Central memory CD8-positive, alpha-beta T cell (primary cell): ENCODE results near the gene FAM124A.
"Not testable (repeated sequence)": the region's sequence is repeated elsewhere in the genome, so short reads cannot be mapped to it uniquely, and the experiment has no call there.

Experiments
- ATAC-seq: fragments of 150-1000 bp; cut with Tn5 transposase; replicated peaks from 2 replicates; pipeline ENCODE4 v1.10.0; 2022; ENCODE audit warnings: mild to moderate bottlenecking, moderate FRiP score, moderate number of reproducible peaks; ENCODE audit not compliant: poor library complexity, severe bottlenecking; ENCODE audit errors: extremely low read depth
- DNase-seq, 2 donors: peaks; one replicate each; pipeline ENCODE4 v3.0.0; 2021; ENCODE audit warnings: low spot score in 2 of 2
- H3K27ac Mint-ChIP-seq: one replicate; pipeline ENCODE4 v1.8.0; 2022; ENCODE audit warnings: low read depth, mild to moderate bottlenecking, moderate library complexity, mixed read lengths
- H3K27me3 Mint-ChIP-seq: one replicate; pipeline ENCODE4 v1.8.0; 2022; ENCODE audit warnings: mixed read lengths
- H3K36me3 Mint-ChIP-seq: one replicate; pipeline ENCODE4 v1.8.0; 2022; ENCODE audit warnings: mild to moderate bottlenecking, moderate library complexity, mixed read lengths; ENCODE audit not compliant: insufficient read depth
- H3K4me1 Mint-ChIP-seq: one replicate; pipeline ENCODE4 v1.8.0; 2022; ENCODE audit warnings: mixed read lengths
- H3K4me3 Mint-ChIP-seq: one replicate; pipeline ENCODE4 v1.8.0; 2022; ENCODE audit warnings: mild to moderate bottlenecking, moderate library complexity, mixed read lengths
- H3K9me3 Mint-ChIP-seq: one replicate; pipeline ENCODE4 v1.8.0; 2022; ENCODE audit warnings: mixed read lengths

The FAM124A gene

DNA sequence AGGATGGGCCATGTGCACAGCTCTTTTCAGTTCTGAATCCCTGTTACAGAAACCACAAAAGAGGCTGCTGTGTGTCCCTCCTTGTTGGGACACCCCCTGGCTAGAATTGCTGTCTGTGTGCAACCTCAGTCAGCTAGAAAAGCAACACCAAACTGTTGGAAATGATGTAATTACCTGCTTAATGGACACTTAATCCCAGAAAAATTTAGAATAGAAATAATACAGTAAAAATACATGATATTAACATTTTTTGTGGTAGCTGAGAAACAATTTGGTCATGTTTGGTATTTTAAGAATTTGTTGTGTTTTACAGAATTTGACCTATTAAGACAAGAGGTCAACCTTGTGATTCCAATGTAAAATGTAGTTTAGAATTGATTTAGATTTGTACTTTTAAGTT is 46.8 kb downstream of the FAM124A start:
- H3K36me3 Mint-ChIP-seq = no peaks in the 10 kb centered on the region
- H3K27me3 Mint-ChIP-seq = peaks cover 22% of the 10 kb centered on the region
- ATAC-seq (no peak), DNase-seq (no peak)
- no peaks in the 10 kb centered on the region for H3K4me1 Mint-ChIP-seq
- H3K9me3 Mint-ChIP-seq = no peaks in the 10 kb centered on the region
- no peak overlapping the region for H3K4me3 Mint-ChIP-seq
- H3K27ac Mint-ChIP-seq = no peak overlapping the region

DNA sequence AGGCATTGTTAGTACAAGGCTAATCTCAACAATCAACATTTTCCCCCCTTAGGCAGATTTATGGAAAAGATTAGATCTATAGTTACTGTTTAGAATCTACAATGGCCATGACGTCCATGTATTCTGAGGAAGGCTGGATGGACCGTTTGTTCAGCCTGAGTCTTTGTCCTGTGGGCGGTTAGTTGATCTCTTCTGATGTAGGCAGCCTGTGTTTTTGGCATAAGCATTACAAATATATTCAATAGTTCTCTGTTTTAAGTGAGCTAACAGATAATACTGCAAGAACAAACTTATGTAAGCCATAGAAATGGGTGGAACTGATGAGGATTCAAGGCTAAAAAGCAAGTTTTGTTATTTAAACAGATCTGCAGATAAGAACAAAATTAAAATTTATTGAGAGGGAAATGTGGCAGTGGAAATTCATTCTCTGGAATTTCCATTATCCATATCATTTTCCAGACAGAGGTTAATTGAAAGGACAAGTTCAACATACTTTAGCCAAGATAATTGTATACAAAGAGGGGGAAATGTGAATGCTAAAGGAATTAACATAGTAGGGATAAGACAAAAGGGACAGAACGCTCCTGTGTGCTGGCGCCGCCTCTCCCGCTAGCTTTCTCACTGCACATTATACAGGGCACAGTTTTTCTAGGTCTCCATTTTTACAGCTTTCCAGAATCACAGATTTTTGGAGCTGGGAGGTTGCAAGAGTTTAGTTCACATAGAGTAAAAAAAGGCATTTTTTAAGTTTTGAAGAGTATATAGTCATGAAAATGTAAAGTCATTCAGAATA is 48.6 kb downstream of the FAM124A start:
- ATAC-seq (no peak), DNase-seq (no peak)
- H3K27me3 Mint-ChIP-seq = peaks cover 15% of the 10 kb centered on the region
- no peaks in the 10 kb centered on the region for H3K36me3 Mint-ChIP-seq
- no peaks in the 10 kb centered on the region for H3K4me1 Mint-ChIP-seq
- H3K9me3 Mint-ChIP-seq = no peaks in the 10 kb centered on the region
- no peak overlapping the region for H3K27ac Mint-ChIP-seq
- H3K4me3 Mint-ChIP-seq = no peak overlapping the region

DNA sequence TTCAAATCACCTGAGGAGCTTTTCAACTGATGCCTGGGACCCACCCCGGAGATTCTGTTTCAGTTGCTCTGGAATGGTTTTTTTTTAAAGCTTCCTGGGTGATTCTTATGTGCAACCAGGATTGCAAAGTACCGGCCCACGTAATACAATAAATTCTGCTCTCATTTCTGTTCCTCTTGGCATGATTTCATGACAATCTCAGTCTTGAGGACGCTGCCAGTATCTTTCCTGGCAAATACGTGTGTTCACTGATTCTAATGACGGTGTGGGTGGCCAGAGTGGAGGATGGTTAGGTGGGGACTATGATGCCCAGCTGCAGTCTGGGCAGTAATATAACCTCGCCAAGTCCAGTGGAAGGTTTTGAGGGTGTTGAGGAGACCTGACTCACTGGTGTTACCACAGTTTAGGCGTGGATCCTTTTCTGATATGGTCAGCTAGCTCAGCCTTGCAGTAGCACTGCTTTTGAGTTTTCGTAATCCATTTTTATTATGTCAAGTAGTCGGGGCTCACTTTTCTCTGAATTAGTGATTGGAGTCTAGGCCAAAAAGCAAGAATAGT is 49.4 kb downstream of the FAM124A start:
- ATAC-seq = no peak
- no peaks in the 10 kb centered on the region for H3K9me3 Mint-ChIP-seq
- H3K36me3 Mint-ChIP-seq = no peaks in the 10 kb centered on the region
- no peak overlapping the region for H3K27ac Mint-ChIP-seq
- no peak for DNase-seq
- H3K4me1 Mint-ChIP-seq = no peaks in the 10 kb centered on the region
- no peak overlapping the region for H3K4me3 Mint-ChIP-seq
- peaks cover 23% of the 10 kb centered on the region for H3K27me3 Mint-ChIP-seq

DNA sequence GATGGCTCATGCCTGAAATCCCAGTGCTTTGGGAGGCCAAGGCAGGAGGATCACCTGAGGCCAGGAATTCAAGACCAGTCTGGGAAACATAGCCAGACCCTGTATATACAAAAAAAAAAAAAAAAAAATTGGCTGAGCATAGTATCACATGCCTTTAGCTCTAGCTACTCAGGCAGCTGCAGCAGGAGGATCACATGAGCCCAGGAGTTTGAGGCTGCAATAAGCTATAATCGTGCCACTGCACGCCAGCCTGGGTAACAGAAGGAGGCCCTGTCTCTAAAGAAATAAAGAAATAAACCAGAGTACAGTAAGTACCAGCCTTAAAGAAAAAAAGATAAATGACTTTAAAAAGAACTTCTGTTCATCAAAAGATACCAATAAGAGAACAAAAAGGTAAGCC is 52.9 kb downstream of the FAM124A start:
- no peaks in the 10 kb centered on the region for H3K36me3 Mint-ChIP-seq
- H3K4me1 Mint-ChIP-seq = no peaks in the 10 kb centered on the region
- peaks cover 33% of the 10 kb centered on the region for H3K27me3 Mint-ChIP-seq
- H3K4me3 Mint-ChIP-seq = no peak overlapping the region
- no peaks in the 10 kb centered on the region for H3K9me3 Mint-ChIP-seq
- DNase-seq (no peak), ATAC-seq (no peak)
- no peak overlapping the region for H3K27ac Mint-ChIP-seq

DNA sequence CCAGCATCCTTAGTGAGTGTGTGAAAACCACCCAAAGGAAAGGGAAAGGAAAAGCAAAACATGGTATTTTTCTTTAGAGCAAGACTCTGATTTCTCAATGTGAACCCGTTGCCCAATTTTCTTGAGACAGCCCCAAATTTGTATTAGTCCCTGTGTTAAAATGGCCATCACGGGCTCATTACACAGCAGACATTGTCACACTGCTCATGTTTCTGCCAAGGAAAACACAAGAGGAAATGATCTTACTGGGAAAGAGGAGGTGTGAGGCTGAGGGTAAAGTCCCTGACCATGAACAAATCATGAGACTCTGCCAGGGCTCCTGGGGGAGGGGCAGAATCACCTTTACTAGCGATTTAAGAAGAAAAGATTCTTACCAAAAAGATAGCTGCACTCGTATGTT is 54.4 kb downstream of the FAM124A start:
- H3K36me3 Mint-ChIP-seq = no peaks in the 10 kb centered on the region
- H3K9me3 Mint-ChIP-seq = no peaks in the 10 kb centered on the region
- DNase-seq (no peak), ATAC-seq (no peak)
- peaks cover 43% of the 10 kb centered on the region for H3K27me3 Mint-ChIP-seq
- H3K4me3 Mint-ChIP-seq = no peak overlapping the region
- H3K4me1 Mint-ChIP-seq = no peaks in the 10 kb centered on the region
- no peak overlapping the region for H3K27ac Mint-ChIP-seq

DNA sequence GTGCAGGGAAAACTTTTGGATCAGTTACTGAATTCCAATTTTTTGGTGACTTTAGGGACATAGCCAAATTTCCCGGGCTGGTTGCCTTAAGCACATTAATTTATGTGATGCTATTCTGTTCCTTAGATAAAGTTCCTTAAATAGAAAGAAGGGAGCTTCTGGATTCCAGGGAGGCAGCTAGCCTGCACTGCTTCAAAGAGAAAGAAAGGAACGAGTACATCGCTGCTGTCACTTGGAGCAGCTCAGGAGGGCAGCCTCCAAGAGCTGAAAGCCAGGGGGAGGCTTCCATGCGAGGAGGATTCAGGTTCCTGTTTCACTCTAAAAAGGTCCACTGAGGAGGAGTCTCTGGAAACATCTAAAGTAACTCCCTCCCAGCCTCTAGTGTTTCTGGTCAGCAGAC is 55.7 kb downstream of the FAM124A start:
- no peaks in the 10 kb centered on the region for H3K4me1 Mint-ChIP-seq
- peaks cover 44% of the 10 kb centered on the region for H3K27me3 Mint-ChIP-seq

DNA sequence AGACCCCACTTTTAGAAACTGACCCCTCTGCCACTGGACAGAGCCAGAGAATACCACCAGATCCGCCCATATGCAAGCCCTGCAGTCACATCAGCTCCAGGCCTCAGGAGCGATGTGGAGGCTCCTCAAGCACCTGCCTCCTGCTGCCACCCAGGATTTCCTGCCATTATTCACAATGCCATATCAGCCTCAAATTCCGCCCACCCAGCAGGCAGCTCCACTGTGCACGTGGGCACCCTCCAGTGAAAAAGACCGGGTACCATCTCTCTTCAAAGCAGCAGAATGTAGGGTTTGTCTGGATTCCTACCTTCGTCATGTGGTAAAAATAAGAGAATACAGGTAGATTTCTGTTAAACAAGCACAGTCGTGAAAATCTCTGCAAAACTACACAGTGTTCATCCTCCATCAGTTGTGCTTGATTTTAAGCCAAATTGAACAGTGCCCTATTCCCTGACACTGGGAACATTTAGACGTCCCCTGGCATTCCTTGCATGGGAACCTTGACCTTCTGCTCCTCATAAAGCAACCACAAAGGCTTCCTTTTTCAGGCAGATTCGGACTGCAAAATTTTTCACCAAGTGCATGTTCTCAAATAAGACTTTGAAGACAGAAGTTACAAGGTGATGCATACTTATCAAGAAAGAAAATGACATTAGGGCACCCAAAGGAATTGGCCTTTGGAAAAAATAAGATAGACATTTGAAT is 56.4 kb downstream of the FAM124A start:
- no peak for ATAC-seq
- H3K4me3 Mint-ChIP-seq = no peak overlapping the region
- H3K9me3 Mint-ChIP-seq = no peaks in the 10 kb centered on the region

More for the DNA sequence above, 55.7 kb downstream of the FAM124A start:
- ATAC-seq = no peak
- Mint-ChIP-seq H3K9me3 (no peaks in the 10 kb centered on the region), H3K36me3 (no peaks in the 10 kb centered on the region), H3K27ac (no peak overlapping the region), H3K4me3 (no peak overlapping the region)
- no peak for DNase-seq

DNA sequence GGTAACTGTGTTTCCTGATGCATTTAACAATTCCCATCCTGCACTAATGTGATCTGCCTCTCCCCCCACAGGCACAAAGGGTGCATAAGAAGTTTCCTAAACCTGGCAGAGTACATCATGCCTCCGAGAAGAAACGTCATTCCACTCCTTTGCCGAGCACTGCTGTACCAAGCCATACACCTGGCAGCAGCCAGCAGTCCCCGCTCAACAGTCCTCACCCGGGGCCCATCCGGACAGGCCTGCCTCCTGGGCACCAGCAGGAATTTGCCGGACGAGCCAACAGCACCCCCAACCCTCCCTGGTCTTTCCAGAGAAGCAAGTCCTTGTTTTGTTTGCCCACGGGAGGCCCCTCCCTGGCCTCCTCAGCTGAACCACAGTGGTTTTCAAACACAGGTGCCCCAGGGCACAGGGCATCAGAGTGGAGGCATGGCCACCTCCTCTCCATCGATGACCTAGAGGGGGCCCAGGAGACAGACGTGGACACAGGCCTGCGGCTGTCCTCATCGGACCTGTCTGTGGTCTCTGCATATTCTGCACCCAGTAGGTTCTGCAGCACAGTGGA is 58.3 kb downstream of the FAM124A start:
- Mint-ChIP-seq H3K36me3 (no peaks in the 10 kb centered on the region), H3K27ac (no peak overlapping the region), H3K4me1 (no peaks in the 10 kb centered on the region), H3K27me3 (peaks cover 44% of the 10 kb centered on the region), H3K4me3 (no peak overlapping the region), H3K9me3 (no peaks in the 10 kb centered on the region)
- ATAC-seq = no peak
- DNase-seq = no peak

More for the DNA sequence above, 56.4 kb downstream of the FAM124A start:
- DNase-seq = no peak
- H3K4me1 Mint-ChIP-seq = no peaks in the 10 kb centered on the region
- no peaks in the 10 kb centered on the region for H3K36me3 Mint-ChIP-seq
- H3K27ac Mint-ChIP-seq = no peak overlapping the region
- peaks cover 44% of the 10 kb centered on the region for H3K27me3 Mint-ChIP-seq

DNA sequence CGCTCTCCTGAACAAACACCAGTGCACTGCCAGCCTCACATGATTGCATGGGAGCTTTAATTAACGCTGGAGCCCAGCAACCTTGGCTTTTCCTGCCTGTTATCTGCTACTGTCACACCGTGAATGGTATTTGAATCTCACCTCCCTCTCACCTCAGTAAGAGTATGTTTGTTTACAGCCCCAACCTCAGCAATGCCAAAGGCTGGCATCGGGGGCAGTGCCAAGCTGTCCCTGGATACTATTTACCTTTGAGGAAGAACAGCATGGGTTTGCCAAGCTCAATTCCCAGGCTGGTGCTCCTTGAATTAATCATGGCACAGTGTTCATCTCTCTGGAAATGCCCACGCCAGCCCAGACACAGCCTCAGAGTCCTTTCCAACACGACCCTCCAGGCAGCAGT is 60.1 kb downstream of the FAM124A start:
- Mint-ChIP-seq H3K4me1 (no peaks in the 10 kb centered on the region), H3K9me3 (no peaks in the 10 kb centered on the region), H3K27ac (no peak overlapping the region), H3K36me3 (no peaks in the 10 kb centered on the region), H3K4me3 (no peak overlapping the region), H3K27me3 (peaks cover 28% of the 10 kb centered on the region)
- no peak for ATAC-seq
- no peak for DNase-seq

DNA sequence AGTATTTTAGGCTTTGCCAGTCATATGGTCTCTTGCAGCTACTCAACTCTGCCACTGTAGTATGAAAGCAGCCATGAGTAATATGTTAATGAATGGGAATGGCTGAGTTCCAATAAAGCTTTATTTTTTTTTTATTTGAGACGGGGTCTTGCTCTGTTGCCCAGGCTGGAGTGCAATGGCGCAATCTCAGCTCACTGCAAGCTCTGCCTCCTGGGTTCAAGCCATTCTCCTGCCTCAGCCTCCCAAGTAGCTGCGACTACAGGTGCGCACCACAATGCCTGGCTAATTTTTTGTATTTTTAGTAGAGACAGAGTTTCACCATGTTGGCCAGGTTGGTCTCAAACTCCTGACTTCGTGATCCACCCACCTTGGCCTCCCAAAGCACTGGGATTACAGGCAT is 60.7 kb downstream of the FAM124A start:
- H3K9me3 Mint-ChIP-seq = not testable (repeated sequence)

DNA sequence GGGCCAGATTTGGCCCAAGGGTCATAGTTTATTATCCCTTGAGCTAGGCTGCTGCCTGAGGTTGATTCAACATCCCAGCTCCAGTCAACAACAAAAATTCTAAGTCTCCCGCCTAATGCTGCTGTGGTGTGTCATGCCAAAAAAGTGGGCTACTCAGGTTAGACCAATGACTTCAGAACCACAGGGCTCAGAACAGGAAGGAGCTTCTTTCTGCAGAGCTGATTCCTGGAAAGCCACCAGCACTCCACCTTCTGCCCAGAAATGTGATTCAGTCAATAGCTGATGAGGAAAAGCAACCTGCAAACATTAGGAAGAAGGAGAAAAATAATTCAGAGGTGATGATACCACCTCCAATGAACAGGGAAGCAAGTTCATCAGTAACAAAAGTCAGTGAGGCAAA is 61.2 kb downstream of the FAM124A start:
- DNase-seq (no peak), ATAC-seq (no peak)
- no peaks in the 10 kb centered on the region for H3K4me1 Mint-ChIP-seq
- no peaks in the 10 kb centered on the region for H3K9me3 Mint-ChIP-seq
- no peaks in the 10 kb centered on the region for H3K36me3 Mint-ChIP-seq
- no peak overlapping the region for H3K27ac Mint-ChIP-seq
- H3K27me3 Mint-ChIP-seq = peaks cover 28% of the 10 kb centered on the region
- no peak overlapping the region for H3K4me3 Mint-ChIP-seq

More for the DNA sequence above, 60.7 kb downstream of the FAM124A start:
- not testable (repeated sequence) for H3K4me1 Mint-ChIP-seq, DNase-seq, H3K36me3 Mint-ChIP-seq, H3K4me3 Mint-ChIP-seq, ATAC-seq, H3K27ac Mint-ChIP-seq
- peaks cover 28% of the 10 kb centered on the region for H3K27me3 Mint-ChIP-seq

DNA sequence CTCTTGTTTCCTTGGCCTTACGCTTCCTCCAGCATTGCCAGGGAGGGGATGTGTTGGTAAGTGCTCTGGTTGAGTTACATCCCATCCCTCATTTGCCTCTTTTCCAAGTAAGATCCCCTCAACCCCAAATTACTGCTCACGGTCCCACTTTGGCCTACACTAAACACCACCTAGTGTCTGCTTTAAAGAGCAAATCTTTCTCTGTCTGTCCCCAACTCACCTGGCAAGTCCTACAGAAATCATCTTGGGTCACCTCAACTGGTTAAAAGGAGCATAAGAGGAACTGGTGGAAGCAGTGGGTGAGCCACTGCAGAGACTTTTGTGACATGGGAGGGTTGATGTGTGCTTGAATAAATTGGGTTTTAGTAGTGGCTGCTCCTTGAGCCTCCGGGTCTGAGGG is 62.1 kb downstream of the FAM124A start:
- H3K9me3 Mint-ChIP-seq = no peaks in the 10 kb centered on the region
- no peak for DNase-seq
- ATAC-seq = no peak
- H3K4me3 Mint-ChIP-seq = no peak overlapping the region
- H3K27ac Mint-ChIP-seq = no peak overlapping the region
- no peaks in the 10 kb centered on the region for H3K36me3 Mint-ChIP-seq
- peaks cover 28% of the 10 kb centered on the region for H3K27me3 Mint-ChIP-seq
- H3K4me1 Mint-ChIP-seq = no peaks in the 10 kb centered on the region
